GM23248 (cell line): Measurements from ENCODE around the gene NHS.

Source experiments
- EZH2 ChIP-seq: fragments of 200-600 bp; sonication (generic); IDR thresholded peaks from 2 replicates; pipeline ENCODE4 v1.6.1; 2018; ENCODE audit warnings: antibody characterized with exemption, mild to moderate bottlenecking; ENCODE audit not compliant: insufficient read depth, poor library complexity, severe bottlenecking
- EZH2phosphoT487 ChIP-seq: fragments of 200-600 bp; sonication (generic); IDR thresholded peaks from 2 replicates; pipeline ENCODE4 v1.6.1; 2018; ENCODE audit warnings: antibody characterized with exemption, moderate library complexity, mild to moderate bottlenecking, low read depth; ENCODE audit not compliant: insufficient read depth

DNA sequence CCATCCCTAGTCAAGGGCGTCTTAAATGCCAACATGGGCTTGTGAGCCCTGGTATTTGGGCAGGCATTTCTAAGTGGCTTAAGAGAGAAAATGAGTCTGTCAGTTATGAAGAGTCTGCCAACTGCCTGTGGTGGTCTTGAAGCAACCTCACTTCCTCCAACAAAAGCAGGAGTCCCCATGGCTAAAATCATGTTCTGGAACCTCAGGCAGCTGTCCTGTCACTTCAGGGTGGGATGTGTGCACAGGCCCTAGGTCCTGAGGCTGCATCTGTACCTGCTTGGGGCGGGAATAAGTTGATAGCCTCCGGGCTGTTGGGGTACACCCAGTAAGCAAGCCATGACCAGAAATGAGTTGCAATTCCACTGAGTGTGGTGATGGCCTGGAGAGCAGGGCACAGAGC is 247.3 kb downstream of the NHS start:
- no peak for TF ChIP-seq EZH2
- TF ChIP-seq EZH2phosphoT487 = no peak
